ENCODE measurements around the gene C1orf226. TPM values are rescaled to one million over a fixed set of nuclear protein-coding genes. Genes with fewer than 3 reads are reported as not detected.

C1orf226 gene
- total and polyA plus RNA-seq, 2 of the 4 experiments (the other 2 are of a cell fraction) = under 0.01 to 0.10 TPM

GRCh38 chr1:162360237-162360873, 21.2 kb upstream of the C1orf226 start:
- H2AFZ ChIP-seq (replicated peaks; ENCODE audit: low read length, poor library complexity) = no peak overlapping the region
- no peaks in the 10 kb centered on the region for H3K79me1 ChIP-seq (ENCODE audit: low read depth in 1 of 2, low read length in 2 of 2)
- no peak overlapping the region for H2BK5ac ChIP-seq (ENCODE audit: low read depth, low read length, poor library complexity, severe bottlenecking)
- no peak overlapping the region for H3K9ac ChIP-seq (ENCODE audit: low read depth, low read length)
- ChIA-PET POLR2A (ENCODE audit: unreplicated experiment) (no interaction called here), CTCF (no interaction called here)
- no peaks in the 10 kb centered on the region for H3K9me3 ChIP-seq (ENCODE audit: control insufficient read depth, insufficient read depth, low read length)
- no peak overlapping the region for H3K4me3 ChIP-seq (ENCODE audit: insufficient read depth, low read depth, low read length)
- no peak overlapping the region for H3K14ac ChIP-seq (replicated peaks; ENCODE audit: low read depth, low read length)
- no peak overlapping the region for H3K4ac ChIP-seq (ENCODE audit: low read depth, low read length)
- no peak overlapping the region for H2BK20ac ChIP-seq (ENCODE audit: low read depth, low read length)
- H3K27me3 ChIP-seq (ENCODE audit: control insufficient read depth, insufficient read depth, low read length) = peaks cover 10% of the 10 kb centered on the region
- no peak overlapping the region for H2AK9ac ChIP-seq (replicated peaks; ENCODE audit: low read depth, low read length, poor library complexity)
- in situ Hi-C loops (cut with MboI; ENCODE audit: low sequenced_read_pairs) (no loop called here), dilution Hi-C loops (cut with HindIII; ENCODE audit: low sequenced_read_pairs, unreplicated experiment) (no loop called here), intact Hi-C loops (cut with micrococcal nuclease) (no loop called here)
- H4K20me1 ChIP-seq (ENCODE audit: insufficient read depth, low read length) = no peaks in the 10 kb centered on the region
- WGBS, 2 experiments (ENCODE audit: extremely low coverage in 2 of 2, insufficient read length in 1 of 2) = 74% methylated on average over 3 of the region's 10 CpGs; no CpG with 5 or more reads in 1 of the 2 experiments
- no peak overlapping the region for H3K23ac ChIP-seq (ENCODE audit: low read depth, low read length)
- TF ChIP-seq CTCF (conservative IDR thresholded peaks at IDR 0.05; ENCODE audit: low read depth, low read length) (no peak), BHLHE40 (IDR thresholded peaks at IDR 0.05; ENCODE audit: low read depth, low read length) (no peak), SMC3 (IDR thresholded peaks at IDR 0.05; ENCODE audit: low read depth, low read length) (no peak), NFE2L2 (IDR thresholded peaks at IDR 0.05; ENCODE audit: low read depth, low read length) (no peak), RFX5 (IDR thresholded peaks at IDR 0.05; ENCODE audit: low read depth, low read length) (no peak), FOS (IDR thresholded peaks at IDR 0.05; ENCODE audit: low read depth, low read length) (no peak), USF2 (IDR thresholded peaks at IDR 0.05; ENCODE audit: low read depth, low read length) (no peak), RCOR1 (IDR thresholded peaks at IDR 0.05; ENCODE audit: insufficient replicate concordance, low read length) (no peak), POLR2A (IDR thresholded peaks at IDR 0.05; ENCODE audit: low read depth, low read length) (no peak), ELK1 (IDR thresholded peaks at IDR 0.05; ENCODE audit: borderline replicate concordance, low read depth, low read length) (no peak), MAZ (IDR thresholded peaks at IDR 0.05; ENCODE audit: borderline replicate concordance, low read depth, low read length) (no peak), CHD1 (IDR thresholded peaks at IDR 0.05; ENCODE audit: low read depth, low read length) (no peak), CEBPB (IDR thresholded peaks at IDR 0.05; ENCODE audit: low read depth, low read length) (no peak), RAD21 (IDR thresholded peaks at IDR 0.05; ENCODE audit: low read length) (no peak), MXI1 (IDR thresholded peaks at IDR 0.05; ENCODE audit: borderline replicate concordance, low read depth, low read length) (no peak), MAFK (IDR thresholded peaks at IDR 0.05; ENCODE audit: low read depth, low read length) (no peak)
- ATAC-seq (ENCODE audit: low read depth) (no peak), DNase-seq (no peak)
- H2BK15ac ChIP-seq (ENCODE audit: low read depth, low read length) = no peak overlapping the region
- no peak overlapping the region for H3K56ac ChIP-seq (ENCODE audit: extremely low read depth, insufficient read depth, low read length)
- H4K5ac ChIP-seq (ENCODE audit: low read depth, low read length) = no peak overlapping the region
- no peaks in the 10 kb centered on the region for H3K4me1 ChIP-seq (ENCODE audit: control insufficient read depth, insufficient read depth, low read length)
- H3K9me1 ChIP-seq (ENCODE audit: insufficient read depth, low read length) = no peaks in the 10 kb centered on the region; the same call in 1 of the 2 replicates
- no peak overlapping the region for H3K4me2 ChIP-seq (ENCODE audit: low read depth, low read length)
- H2AK5ac ChIP-seq (ENCODE audit: low read depth, low read length) = no peak overlapping the region
- BruUV-seq (replicated peaks) = no TSS peak
- no peak overlapping the region for H4K8ac ChIP-seq (ENCODE audit: low read depth in 2 of 2, low read length in 2 of 2)
- no peak overlapping the region for H3K18ac ChIP-seq (ENCODE audit: low read depth, low read length)
- no peak overlapping the region for H4K91ac ChIP-seq (ENCODE audit: insufficient read depth, low read depth, low read length)
- H3K27ac ChIP-seq (ENCODE audit: insufficient read depth, low read length) = no peak overlapping the region
- H3K36me3 ChIP-seq (ENCODE audit: control insufficient read depth, insufficient read depth, low read length) = no peaks in the 10 kb centered on the region
- H2BK120ac ChIP-seq (ENCODE audit: low read depth, low read length) = no peak overlapping the region

Data from IMR-90 (cell line).